NCI-H1417 treated with DMSO at 0.1 percent for 48 hours (cell line): Measurements from ENCODE around the gene FILIP1.

Source experiments
- DNase-seq: peaks from one replicate; lab custom pipeline; 2025; lab: John Stamatoyannopoulos, UW

FILIP1 gene

DNA sequence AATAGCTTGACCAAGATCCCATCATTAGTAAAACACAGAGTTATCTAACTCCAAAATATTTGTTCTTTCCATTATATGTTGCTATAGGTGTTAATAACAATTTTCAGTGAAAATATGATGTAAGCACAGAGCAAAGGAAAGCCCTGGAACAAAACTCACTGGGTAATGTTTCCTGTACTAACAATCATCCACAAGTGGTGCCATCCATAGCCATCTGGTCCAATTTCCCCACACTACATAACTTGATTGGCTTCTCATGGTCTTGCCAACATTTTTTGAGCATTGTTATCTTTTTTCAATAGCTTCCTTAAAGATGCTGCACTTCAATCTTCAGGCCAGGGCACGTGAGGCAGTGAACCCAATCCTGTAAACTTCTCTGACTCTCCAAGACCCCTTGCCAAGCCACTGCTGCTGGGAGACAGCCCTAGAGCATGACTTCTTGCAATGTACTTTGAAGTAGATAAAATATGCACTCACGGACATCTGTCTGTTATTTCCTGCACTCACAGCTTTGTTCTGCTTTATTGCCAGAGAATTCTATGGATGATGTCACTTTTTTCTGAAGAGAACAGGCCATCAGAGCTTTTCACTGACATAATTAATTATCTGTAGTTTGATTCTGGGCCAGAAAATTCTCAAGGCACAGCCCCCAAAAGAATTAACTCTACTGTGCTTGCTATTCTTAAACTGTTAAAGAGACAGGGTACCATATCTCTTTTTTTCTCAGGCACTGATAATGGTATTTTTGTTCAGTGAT, 111.5 kb downstream of the FILIP1 start:
- no peak for DNase-seq

DNA sequence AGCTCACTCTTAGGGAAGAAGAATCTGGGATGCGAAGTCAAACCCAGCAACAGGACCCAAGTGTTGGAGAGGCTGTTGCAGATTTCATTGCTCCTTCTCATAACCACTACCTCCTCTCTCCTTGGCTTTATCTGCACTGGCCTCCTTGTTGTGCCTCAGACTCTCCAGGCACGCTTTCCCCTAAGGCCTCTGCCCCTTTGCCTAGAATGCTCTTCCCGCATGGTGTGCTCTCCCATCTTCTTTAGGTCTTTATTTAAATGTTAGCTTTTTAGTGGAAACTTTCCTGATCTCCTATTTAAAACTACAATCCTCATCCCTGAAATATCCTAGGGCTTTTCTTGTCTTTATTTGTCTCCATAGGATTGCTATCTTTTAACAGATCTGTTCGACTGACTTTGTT, 114.1 kb downstream of the FILIP1 start:
- no peak for DNase-seq

DNA sequence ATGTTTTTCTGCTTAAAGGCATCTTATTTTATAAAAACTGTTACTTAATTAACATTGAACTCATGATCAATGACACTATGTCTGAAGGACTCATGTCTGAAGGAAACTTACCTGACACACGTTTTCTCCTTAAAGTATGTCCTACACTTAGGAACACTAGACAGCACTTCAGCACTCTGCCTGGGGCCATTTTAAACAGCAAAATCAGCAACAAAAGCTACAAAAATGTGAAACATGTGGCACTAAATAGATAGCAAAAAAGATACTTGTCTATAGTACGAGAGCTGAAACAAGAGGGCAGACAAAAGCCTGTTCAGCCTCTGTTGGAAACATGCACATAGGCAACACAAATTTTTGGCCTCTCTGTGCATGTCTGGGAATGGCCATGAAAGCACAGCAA, 115.5 kb downstream of the FILIP1 start:
- DNase-seq: no peak

DNA sequence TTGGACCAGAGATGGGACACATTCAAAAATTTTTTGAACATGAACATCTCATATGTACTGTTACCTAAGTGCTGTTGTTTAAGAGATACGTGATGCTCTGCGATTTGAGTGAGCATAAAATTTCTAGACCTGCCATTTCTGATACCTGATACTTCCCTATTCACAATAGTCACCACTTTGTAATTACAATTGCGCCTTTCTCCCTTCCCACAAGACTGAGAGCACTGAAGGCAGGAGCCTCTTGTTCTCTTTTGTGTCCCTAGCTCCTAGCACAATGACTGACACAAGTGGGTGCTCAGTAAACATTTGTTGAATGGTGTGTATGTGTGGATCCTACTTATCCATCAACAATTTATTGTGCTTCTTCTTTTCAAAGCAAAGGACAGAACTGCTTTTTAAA, 116.2 kb downstream of the FILIP1 start:
- DNase-seq: no peak

DNA sequence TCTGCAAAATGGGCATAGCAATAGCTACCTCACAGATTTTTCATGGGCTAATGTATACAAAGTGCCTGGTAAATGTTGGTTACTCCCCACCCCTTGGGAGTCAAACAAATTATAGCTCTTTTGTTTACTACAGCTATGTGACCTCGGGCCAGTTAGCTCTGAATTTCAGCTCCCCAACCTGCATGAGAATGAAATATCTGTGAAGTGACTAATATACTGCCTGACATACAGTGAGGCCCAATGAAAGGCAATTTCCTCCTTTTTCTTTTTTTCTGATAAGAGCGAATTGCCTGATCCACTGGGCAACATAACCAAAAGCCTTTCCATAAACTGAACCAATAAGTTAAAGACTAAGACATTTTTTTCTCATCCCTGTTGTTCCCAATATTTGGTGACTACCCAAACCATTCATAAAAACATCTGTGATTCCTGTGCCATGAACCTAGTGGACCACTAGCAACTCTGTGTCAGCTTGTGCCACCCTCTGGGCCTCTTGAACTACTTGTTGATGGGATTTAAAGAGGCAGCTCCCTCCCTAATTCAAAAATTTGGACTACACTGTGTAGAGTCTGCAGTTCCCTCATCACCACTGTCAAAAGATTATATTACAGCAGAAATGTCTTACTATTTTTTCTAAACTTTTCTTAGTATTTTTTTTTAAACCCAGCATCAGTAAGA, 117.1 kb downstream of the FILIP1 start:
- no peak for DNase-seq

DNA sequence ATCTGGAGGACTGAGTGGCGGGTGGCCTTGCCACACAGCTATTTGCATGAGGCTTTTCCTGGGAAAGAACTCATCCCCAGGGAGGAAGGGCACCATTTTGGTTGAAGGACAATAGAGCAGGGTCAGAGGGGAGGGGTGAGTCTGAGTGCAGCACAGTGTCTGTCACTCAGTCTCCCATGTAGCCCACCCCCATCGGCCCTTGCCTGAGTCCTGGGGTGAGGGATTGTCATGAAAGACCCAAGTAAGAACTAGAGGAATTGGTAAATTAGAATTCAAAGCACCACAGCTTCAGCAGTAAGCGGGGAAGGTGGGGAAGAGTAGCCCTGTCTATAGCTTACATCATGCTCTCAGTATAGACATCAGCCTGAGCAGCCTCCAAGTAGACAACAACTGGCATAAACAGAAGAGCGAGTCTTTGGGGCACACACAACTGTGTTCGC, 118.6 kb downstream of the FILIP1 start:
- no peak for DNase-seq

DNA sequence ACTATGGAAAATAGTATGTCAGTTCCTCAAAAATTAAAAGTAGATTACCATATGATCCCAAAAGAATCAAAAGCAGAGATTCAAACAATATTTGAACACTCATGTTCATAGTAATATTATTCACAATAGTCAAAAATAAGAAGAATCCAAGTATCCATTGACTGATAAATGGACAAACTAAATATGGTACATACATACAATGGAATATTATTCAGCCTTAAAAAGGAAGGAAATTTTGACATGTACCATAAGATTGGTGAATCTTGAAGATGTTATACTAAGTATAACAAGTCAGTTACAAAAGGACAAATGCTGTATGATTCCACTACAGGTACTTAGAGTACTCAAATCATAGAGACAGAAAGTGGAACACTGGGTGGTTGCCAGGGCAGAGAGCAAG, 120.7 kb downstream of the FILIP1 start:
- no peak for DNase-seq

DNA sequence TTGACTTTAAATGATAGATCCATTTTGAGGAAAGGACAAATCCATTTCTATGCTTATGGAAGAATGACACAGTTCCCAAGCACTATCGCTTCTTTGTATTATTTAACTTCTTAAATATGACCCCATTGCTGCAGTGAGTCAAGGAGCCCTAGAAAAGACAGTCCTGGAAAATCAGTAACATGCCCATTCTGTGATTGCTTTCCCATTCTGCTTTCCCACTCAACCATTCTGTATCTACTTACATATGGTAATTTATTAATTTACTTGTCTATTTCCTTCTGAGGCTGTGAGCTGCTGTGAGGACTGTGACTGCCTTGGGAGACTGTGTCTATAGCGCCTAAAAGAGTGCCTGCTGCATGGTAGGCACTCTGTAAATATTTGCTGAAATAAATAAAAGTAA, 123.6 kb downstream of the FILIP1 start:
- DNase-seq: no peak

DNA sequence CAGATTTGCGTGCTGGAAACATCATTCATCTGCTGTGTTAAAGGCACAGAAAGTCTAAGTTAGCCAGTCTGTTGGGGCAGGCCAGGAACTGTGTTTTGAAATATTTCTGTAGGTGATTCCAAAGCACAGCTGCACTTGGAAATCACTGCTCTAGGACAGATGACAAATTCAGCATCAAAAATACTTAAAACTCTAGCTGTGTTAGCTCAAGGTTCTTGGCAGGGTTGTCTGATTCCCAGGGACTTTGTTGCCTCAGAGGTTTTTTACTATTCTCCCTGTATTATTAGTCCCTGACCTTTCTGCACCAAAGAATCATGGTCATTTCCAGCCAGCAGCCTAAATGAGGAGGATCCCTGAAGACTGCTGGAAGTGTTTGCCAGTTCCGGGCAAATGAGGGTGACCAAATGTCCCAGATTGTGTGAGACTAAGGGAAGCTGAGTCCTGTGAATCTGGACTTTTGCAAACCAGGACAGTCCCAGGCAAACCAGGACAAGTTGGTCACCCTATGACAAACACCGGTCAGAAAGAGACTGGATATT, 124.7 kb downstream of the FILIP1 start:
- no peak for DNase-seq

DNA sequence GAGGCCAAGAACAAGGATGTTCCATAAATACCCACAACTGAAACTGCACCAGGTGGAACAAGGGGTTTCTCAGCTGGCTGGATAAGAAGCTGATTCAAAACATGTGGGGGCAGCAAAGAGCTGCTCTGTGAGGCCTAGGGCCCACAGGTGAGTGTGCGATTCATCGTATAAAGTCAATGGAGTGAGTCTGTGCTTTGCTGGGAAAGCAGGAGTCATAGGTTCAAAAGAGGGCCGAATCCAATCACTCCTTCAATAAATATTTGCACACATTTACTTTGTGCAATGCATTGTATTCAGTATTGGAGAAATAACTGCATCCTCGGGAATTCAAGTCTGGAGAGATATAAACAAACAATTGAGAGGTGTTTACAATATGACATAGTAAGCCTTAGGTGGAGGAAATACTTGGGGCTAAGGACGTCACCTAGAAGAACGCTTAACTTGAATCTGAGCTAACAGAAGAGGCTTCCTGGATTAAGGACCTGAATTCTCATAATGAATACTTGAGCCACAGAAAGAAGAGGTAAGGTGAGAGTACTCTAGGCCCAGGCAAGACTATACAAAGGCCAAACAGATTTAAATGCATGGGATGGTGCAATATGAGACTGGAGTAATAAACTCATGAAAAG, 125.3 kb downstream of the FILIP1 start:
- no peak for DNase-seq

DNA sequence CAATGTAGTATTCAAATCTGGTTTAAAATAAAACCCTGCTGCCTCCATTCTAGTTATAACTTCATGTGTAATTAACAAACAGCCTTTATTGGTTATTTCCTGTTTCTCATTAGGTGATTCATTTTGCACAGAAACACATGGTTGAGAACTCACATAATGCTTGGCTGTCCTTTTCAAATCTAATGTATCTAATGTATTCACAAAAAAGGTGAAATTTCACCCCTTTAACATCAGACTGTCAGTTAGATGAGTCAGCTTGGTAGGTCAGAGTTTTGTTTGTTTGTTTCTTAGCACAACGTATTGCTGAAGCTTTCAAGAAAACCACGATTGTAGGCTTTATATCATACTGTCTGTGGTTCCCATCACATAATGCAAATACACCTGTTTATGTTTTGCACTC, 130.3 kb downstream of the FILIP1 start:
- DNase-seq: no peak

DNA sequence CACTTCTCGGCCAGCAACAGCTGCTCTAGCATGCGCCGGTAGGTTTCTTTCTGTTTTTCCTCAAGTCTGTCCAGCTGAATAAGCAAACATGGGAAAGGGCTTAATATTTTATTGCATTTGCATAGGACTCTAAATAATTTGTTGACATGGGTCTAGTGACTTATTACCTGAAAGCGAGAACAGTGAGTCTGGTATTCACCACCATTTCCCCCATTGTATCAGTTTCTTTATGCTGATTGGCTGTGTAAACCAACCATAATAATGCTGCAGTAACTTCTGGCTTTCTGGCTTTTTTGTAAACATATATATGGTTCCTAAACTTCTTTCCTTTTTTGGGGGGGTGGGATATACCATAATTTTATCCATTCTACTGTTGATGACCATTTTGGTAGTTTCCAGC, 140.0 kb downstream of the FILIP1 start:
- no peak for DNase-seq

DNA sequence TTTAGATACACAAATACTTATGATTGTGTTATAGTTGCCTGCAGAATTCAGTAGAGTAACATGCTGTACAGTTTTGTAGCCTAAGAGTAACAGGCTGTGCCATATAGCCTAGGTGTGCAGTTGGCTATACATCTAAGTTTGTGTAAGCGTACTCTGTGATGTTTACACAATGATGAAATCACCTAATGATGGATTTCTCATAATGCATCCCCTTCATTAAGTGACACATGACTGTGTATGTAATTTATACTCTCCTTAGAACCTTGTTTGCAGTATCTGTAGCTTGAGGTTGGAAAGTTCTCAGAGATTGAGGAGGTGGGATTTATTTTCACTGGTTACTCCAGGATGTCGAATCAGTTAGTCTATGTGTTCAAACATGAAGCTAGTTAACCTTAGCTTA, 142.0 kb downstream of the FILIP1 start:
- no peak for DNase-seq

DNA sequence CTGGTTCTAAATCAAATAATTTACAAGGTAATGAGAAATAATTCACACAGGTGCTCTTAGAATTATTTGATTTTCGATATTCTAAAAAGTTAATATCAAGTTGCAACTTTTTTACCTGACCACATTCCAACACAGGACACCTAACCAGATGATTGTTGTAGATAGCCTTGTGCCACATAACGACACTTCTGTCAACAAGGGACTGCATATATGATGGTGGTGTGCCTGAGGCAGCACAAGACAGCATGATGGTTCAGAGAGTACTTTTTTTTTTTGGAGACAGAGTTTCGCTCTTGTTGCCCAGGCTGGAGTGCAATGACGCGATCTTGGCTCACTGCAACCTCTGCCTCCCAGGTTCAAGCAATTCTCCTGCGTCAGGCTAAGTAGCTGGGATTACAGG, 142.8 kb downstream of the FILIP1 start:
- no peak for DNase-seq

DNA sequence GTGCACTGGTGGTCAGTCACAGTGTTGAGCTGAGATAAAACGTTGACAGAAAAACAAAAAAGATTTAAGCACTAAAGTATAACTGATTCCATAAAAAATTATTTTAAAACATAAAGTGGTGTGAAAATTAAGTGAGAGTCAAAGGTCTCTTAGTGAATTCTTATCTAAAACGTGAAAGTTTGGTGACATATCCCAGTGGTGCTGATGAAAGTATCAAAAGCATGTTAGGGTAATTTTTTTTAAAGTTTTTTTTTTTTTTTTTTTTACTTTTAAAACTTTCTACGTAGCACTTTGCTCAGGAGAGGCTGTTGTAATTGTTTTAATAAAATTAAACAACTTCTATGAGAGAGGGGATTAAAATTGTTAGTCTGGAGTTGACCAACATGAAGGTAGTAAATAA, 143.4 kb downstream of the FILIP1 start:
- no peak for DNase-seq

DNA sequence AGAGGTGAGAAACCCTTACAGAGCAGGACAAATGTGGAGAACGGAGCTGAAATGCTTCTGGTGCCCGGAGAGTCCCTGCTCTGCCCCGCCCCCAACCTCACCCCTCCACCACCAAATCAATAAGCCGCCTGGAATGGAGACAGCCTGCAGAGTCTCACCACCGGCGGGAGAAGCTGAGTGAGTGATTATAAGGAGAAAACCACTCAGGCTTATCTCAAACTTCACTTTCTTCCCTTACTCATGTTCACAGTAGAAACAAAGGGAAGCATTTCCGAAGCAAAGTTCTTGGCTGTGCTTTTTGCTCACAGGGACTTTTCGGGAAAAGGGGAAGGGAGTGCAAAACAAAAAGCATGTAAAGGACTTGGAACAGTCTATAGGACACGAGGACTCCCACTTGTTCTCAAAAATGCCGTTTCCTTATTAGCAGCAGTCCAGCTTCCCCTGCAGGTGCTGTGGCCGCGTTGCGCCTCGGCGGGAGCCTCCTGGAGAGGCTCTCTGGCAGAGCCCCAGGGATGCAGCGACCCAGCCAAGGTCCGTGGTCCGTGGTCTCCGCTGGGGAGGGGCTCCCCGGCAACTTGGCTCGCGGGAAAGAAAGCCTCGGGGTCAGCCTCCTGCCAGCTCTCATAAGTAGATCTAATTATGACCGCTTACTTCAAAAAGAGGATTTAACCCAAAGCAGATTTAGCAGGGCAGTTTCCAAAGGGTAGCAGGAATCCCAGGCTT, 144.2 kb downstream of the FILIP1 start:
- no peak for DNase-seq

DNA sequence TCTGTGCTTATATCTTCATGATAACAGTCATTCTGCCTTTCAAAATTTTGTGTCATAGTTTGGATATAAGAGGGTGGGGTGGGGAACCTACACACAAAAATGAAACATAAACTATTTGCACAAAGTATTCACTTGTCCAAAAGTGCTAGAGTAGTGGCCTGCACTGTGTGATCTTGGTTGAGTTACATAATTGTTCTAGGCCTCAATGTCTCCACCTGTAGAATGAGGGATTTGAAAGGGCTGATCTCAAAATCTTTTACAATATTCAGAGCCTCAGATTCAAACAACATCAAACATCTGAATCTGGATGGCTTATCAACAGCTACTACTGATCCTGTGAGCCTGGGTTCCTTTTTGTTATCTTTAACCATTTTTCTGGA, 144.7 kb downstream of the FILIP1 start:
- DNase-seq: no peak

DNA sequence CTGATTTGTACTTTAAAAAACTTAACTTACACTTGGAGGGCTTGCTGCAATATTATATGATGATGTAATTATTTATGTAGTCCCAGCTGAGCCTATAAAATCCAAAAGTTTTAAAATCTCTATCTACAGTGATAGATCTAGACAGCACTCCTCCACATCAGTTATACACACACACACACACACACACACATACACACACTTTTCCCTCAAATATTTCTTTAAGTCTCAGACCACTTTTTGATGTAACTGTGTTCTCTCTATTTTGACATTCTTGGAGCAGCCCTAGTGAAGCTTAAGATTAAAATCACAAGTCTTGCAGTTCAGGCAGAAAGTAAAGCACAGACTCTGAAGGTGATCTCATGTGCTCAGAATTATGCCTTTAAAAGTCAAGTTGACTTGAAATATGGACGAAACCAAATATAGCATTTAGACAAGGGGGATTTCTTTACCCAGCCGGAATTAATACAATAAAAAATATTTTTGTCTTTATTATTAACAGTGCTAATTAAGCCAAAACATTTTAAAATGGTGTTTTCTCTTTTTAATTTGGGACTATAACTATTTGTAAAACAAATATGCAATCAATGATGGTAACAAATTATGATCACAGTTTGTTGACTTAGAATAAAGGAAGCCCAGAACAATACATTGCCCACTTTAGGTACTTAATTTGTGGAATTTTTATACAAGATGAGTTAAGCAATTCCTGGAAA, 145.5 kb downstream of the FILIP1 start:
- DNase-seq: no peak

DNA sequence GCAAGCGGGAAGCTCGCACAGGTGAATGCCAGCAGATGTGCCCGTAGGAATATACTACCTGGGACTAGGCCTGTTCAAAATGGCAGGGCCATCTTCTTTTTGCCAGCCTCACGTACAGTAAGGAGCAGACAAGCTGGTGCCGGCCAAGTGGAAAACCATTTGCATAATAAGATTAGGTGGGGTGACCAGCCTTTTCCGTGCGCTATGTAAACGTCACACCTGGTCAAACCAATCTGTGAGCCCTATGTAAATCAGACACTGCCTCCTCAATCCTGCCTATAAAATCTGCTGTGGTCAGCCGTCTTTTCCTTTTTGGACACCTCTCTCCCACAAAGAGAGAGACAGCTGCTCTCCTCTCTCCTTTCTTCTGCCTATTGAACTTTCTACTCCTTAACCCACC, 148.2 kb downstream of the FILIP1 start:
- no peak for DNase-seq

DNA sequence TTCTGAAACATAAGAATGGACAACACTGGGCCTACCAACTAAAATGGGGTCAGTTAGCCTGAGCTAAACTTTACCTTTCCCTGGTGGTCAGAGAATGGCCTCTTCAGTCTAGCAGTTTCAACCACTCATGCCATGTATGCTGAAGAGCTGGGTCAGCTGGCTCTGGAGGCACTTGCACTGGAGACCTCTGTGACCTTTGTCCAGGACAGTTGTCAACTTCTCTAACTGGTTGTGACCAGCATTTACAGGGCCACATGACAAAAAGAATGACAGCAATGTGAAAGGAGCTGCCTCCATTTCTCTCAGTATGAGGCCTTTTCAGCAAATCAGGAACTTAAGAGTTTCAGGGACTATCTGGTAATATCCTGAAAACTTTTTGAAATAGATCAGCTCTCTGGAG, 149.1 kb downstream of the FILIP1 start:
- DNase-seq: no peak

DNA sequence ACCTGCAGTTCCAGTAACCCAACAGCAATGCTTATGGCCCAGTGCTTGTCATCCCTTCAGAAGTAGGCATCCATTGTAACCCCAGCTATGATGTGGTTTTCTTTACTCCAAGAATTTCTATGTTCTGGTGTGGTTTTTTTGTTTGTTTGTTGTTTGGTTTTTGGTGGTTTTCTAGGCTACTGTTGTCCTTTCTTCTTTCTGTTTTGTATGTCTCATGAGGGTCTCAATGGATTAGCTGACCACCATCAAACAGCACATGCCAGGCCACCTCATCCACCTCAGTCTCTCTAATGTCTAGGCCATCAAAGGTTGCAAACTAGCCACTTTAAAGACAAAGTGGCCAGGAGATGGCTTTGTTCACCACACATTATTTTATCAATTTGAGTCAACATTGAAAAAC, 149.6 kb downstream of the FILIP1 start:
- no peak for DNase-seq
